Eye (tissue), 1 donor: ENCODE measurements around the gene RBM20.
"Not testable (repeated sequence)": the region's sequence is repeated elsewhere in the genome, so short reads cannot be mapped to it uniquely, and the experiment has no call there.

Experiments used
- DNase-seq: peaks from one replicate; pipeline ENCODE4 v3.0.0-alpha.2; 2015

RBM20 gene

GRCh38 chr10:110861476-110861875 is 217.3 kb downstream of the RBM20 start:
- DNase-seq = no peak

- no peak for DNase-seq
Observed at GRCh38 chr10:110861930-110862649, 218.0 kb downstream of the RBM20 start.

- DNase-seq = no peak
Observed at GRCh38 chr10:110862961-110863360, 218.8 kb downstream of the RBM20 start.

- DNase-seq = no peak
Observed at GRCh38 chr10:110863361-110863760, 219.2 kb downstream of the RBM20 start.

- no peak for DNase-seq
Observed at GRCh38 chr10:110863956-110864355, 219.8 kb downstream of the RBM20 start.

- DNase-seq = no peak
Observed at GRCh38 chr10:110864662-110865140, 220.6 kb downstream of the RBM20 start.

GRCh38 chr10:110865186-110865808 is 221.2 kb downstream of the RBM20 start:
- DNase-seq = peak; percentile 77

- DNase-seq = no peak
Observed at GRCh38 chr10:110865809-110866482, 221.8 kb downstream of the RBM20 start.

GRCh38 chr10:110867011-110867806 is 223.1 kb downstream of the RBM20 start:
- DNase-seq = not testable (repeated sequence)

- DNase-seq = no peak
Observed at GRCh38 chr10:110867807-110868465, 223.8 kb downstream of the RBM20 start.

GRCh38 chr10:110868981-110869380 is 224.8 kb downstream of the RBM20 start:
- DNase-seq = no peak

- no peak for DNase-seq
Observed at GRCh38 chr10:110870823-110871297, 226.7 kb downstream of the RBM20 start.

- DNase-seq = peak; percentile 100
Observed at GRCh38 chr10:110871298-110872084, 227.4 kb downstream of the RBM20 start, which contains the start of gene PDCD4. PDCD4 (plus strand) TSS chr10:110871928; CDS start chr10:110876028, 4,100 bp downstream.

GRCh38 chr10:110872145-110872983 is 228.2 kb downstream of the RBM20 start:
- peak; percentile 95 for DNase-seq

- peak; percentile 74 for DNase-seq
Observed at GRCh38 chr10:110872984-110873923, 229.1 kb downstream of the RBM20 start.

GRCh38 chr10:110873951-110874350 is 229.8 kb downstream of the RBM20 start:
- DNase-seq = no peak

GRCh38 chr10:110876000-110876399 is 231.9 kb downstream of the RBM20 start:
- no peak for DNase-seq

- DNase-seq = no peak
Observed at GRCh38 chr10:110876788-110877187, 232.7 kb downstream of the RBM20 start.

GRCh38 chr10:110880012-110880411 is 235.9 kb downstream of the RBM20 start:
- no peak for DNase-seq
